ENCODE measurements around the gene TMA16. TPM values are rescaled to one million over a fixed set of nuclear protein-coding genes. Genes with fewer than 3 reads are reported as not detected.

Gene TMA16
- total RNA-seq, 1 experiment from 2014 or later, result 29.7 TPM

DNA sequence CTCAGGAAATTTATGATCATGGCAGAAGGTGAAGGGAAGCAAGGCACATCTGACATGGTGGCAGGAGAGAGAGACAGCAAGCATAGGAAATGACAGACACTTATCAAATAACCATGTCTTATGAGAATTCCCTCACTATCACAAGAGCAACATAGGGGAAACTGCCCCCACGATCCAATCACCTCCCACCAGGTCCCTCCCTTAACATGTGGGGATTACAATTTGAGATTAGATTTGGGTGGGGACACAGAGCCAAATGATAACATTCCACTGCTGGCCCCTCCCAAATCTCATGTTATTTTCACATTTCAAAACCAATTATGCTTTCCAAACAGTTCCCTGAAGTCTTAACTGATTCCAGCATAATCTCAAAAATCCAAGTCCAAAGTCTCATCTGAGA, 8.2 kb upstream of the TMA16 start:
- no peaks in the 10 kb centered on the region for H3K36me3 ChIP-seq (replicated peaks; ENCODE audit: control insufficient read depth, insufficient read depth, low read length)
- no peaks in the 10 kb centered on the region for H3K27me3 ChIP-seq (ENCODE audit: control insufficient read depth, insufficient read depth, low read length)
- no peak for DNase-seq
- H3K4me3 ChIP-seq (ENCODE audit: insufficient read depth, low read depth, low read length), result no peak overlapping the region

GRCh38 chr4:163489929-163490328, 4.6 kb upstream of the TMA16 start:
- Histone ChIP-seq H3K36me3 (replicated peaks; ENCODE audit: control insufficient read depth, insufficient read depth, low read length) (no peaks in the 10 kb centered on the region), H3K4me3 (ENCODE audit: insufficient read depth, low read depth, low read length) (no peak overlapping the region), H3K27me3 (ENCODE audit: control insufficient read depth, insufficient read depth, low read length) (no peaks in the 10 kb centered on the region)
- no peak for DNase-seq

DNA sequence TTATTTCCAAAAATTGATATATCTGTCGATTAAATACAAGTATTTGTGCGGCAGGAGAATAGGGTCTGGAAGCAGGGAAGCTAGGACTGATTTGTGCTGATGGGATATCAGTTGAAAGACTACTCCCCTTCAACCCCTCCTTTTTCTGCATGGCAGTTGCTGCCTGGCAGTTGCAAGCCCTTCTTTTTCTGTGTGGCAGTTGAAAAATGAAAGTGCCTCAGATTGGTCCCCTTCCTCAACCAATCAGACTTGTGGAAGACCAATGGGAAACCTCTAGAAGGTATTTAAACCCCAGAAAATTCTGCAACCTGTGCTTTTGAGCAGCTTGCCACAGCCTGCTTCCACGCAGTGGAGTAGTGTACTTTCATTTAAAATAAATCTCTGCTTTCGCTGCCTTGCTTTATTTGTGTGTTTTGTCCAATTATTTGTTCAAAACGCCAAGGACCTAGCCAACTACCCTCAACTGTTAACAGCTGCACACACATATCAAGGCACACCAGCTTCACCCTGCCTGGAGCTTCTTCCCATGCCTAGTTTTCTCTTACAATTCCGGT, 1.5 kb upstream of the TMA16 start:
- H3K4me3 ChIP-seq (ENCODE audit: insufficient read depth, low read depth, low read length), result no peak overlapping the region
- no peaks in the 10 kb centered on the region; the same call in 1 of the 2 replicates for H3K36me3 ChIP-seq (replicated peaks; ENCODE audit: control insufficient read depth, insufficient read depth, low read length)
- no peak for DNase-seq
- no peaks in the 10 kb centered on the region for H3K27me3 ChIP-seq (ENCODE audit: control insufficient read depth, insufficient read depth, low read length)

DNA sequence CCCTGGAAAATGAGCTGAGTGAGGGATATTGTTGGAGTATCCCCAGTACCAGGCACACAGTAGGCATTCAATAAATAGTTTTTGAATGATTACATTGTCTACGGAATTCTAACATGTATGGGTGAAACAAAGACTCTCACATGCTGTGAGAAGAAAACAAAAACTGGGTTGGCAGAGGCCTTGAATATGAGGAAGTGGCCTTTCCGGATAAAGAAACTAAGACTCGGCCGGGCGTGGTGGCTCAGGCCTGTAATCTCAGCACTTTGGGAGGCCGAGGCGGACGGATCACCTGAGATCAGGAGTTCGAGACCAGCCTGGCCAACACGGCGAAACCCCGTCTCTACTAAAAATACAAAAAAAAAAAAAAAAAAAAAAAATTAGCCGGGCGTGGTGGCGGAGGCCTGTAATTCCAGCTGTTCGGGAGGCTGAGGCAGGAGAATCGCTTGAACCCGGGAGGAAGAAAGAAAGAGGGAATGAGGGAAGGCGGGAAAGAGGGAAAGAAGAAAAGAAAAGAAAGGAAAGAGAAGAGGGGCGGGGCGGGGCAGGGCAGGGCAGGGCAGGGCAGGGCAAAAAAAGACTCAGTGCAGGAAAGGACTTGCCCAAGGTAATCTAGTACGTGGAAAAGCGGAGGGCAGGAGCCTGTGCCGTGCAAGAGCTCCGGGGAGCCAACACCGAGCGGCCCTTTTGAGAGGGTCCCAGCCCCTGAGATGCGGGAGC, 689 bp upstream of the TMA16 start:
- H3K36me3 ChIP-seq (replicated peaks; ENCODE audit: control insufficient read depth, insufficient read depth, low read length), result no peaks in the 10 kb centered on the region; the same call in 1 of the 2 replicates
- no peak for DNase-seq
- peak overlapping the region; percentile 56 for H3K4me3 ChIP-seq (ENCODE audit: insufficient read depth, low read depth, low read length)
- no peaks in the 10 kb centered on the region for H3K27me3 ChIP-seq (ENCODE audit: control insufficient read depth, insufficient read depth, low read length)

- Histone ChIP-seq H3K27me3 (ENCODE audit: control insufficient read depth, insufficient read depth, low read length) (no peaks in the 10 kb centered on the region), H3K4me3 (ENCODE audit: insufficient read depth, low read depth, low read length) (peak overlapping the region; percentile 56), H3K36me3 (replicated peaks; ENCODE audit: control insufficient read depth, insufficient read depth, low read length) (no peaks in the 10 kb centered on the region; the same call in 1 of the 2 replicates)
- DNase-seq, result no peak
Observed at GRCh38 chr4:163495900-163496299, 1.4 kb downstream of the TMA16 start.

- no peaks in the 10 kb centered on the region for H3K27me3 ChIP-seq (ENCODE audit: control insufficient read depth, insufficient read depth, low read length)
- DNase-seq, result no peak
- H3K36me3 ChIP-seq (replicated peaks; ENCODE audit: control insufficient read depth, insufficient read depth, low read length), result no peaks in the 10 kb centered on the region; the same call in none of the 2 replicates
- H3K4me3 ChIP-seq (ENCODE audit: insufficient read depth, low read depth, low read length), result no peak overlapping the region
Observed at GRCh38 chr4:163500586-163500985, 6.1 kb downstream of the TMA16 start.

GRCh38 chr4:163505374-163505773, 10.9 kb downstream of the TMA16 start:
- H3K4me3 ChIP-seq (ENCODE audit: insufficient read depth, low read depth, low read length), result no peak overlapping the region
- no peaks in the 10 kb centered on the region for H3K27me3 ChIP-seq (ENCODE audit: control insufficient read depth, insufficient read depth, low read length)
- DNase-seq, result no peak
- peaks cover 6% of the 10 kb centered on the region for H3K36me3 ChIP-seq (replicated peaks; ENCODE audit: control insufficient read depth, insufficient read depth, low read length)

GRCh38 chr4:163515198-163515597, 20.7 kb downstream of the TMA16 start:
- DNase-seq, result no peak
- H3K27me3 ChIP-seq (ENCODE audit: control insufficient read depth, insufficient read depth, low read length), result no peaks in the 10 kb centered on the region
- no peak overlapping the region for H3K4me3 ChIP-seq (ENCODE audit: insufficient read depth, low read depth, low read length)
- peaks cover 10% of the 10 kb centered on the region for H3K36me3 ChIP-seq (replicated peaks; ENCODE audit: control insufficient read depth, insufficient read depth, low read length)

DNA sequence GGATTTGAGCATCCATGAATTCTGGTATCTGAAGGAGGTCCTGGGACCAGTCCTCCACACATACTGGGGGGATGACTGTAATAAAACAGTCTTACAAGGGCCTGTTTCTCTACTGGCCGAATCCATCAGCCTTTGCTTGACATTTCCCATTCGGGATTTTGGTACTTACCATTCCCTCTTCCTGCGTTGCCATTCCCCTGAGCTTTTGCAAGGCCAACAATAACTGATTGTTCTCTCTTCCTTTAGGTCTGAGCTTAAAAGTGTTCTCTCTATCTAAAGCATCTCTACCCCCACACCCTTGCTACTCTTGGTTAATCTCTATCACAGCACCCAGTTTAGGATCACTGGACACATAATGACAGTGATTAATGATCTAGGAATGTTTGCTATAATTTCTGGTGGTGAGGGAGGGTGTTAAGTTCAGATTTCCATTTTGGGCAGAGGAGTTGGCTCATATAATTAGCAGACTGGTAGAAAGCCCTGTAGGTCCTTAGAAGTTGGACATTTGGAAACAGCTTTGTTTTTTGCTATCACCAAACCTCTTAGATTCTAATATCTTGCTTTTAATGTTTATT, 29.4 kb downstream of the TMA16 start:
- H3K4me3 ChIP-seq (ENCODE audit: insufficient read depth, low read depth, low read length), result no peak overlapping the region
- H3K27me3 ChIP-seq (ENCODE audit: control insufficient read depth, insufficient read depth, low read length), result no peaks in the 10 kb centered on the region
- no peak for DNase-seq
- H3K36me3 ChIP-seq (replicated peaks; ENCODE audit: control insufficient read depth, insufficient read depth, low read length), result peaks cover 24% of the 10 kb centered on the region

DNA sequence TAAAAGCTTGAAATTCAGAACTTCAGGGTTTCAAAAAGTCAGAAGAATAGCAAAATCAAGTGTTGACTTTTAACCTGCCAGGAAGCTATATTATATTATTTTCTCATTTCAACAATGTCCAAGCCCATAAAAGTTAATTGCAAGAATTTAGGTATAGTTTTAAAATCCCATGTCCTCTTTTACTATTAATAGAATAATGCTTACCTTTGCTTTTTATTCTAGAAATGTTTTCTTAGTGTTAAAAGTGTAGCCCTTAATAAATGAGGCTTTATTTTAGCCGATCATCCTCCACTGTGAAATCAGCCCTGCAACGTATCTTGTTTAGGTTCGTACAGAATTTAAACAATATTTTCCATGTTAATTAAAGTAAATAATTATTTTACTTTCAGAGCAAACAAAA, 31.5 kb downstream of the TMA16 start:
- DNase-seq, result no peak
- no peak overlapping the region for H3K4me3 ChIP-seq (ENCODE audit: insufficient read depth, low read depth, low read length)
- no peaks in the 10 kb centered on the region for H3K27me3 ChIP-seq (ENCODE audit: control insufficient read depth, insufficient read depth, low read length)
- H3K36me3 ChIP-seq (replicated peaks; ENCODE audit: control insufficient read depth, insufficient read depth, low read length), result peaks cover 20% of the 10 kb centered on the region

GRCh38 chr4:163527172-163527571, 32.7 kb downstream of the TMA16 start:
- no peak overlapping the region for H3K4me3 ChIP-seq (ENCODE audit: insufficient read depth, low read depth, low read length)
- DNase-seq, result no peak
- H3K36me3 ChIP-seq (replicated peaks; ENCODE audit: control insufficient read depth, insufficient read depth, low read length), result peaks cover 17% of the 10 kb centered on the region
- H3K27me3 ChIP-seq (ENCODE audit: control insufficient read depth, insufficient read depth, low read length), result no peaks in the 10 kb centered on the region

- Histone ChIP-seq H3K36me3 (replicated peaks; ENCODE audit: control insufficient read depth, insufficient read depth, low read length) (peaks cover 9% of the 10 kb centered on the region), H3K27me3 (ENCODE audit: control insufficient read depth, insufficient read depth, low read length) (no peaks in the 10 kb centered on the region), H3K4me3 (ENCODE audit: insufficient read depth, low read depth, low read length) (no peak overlapping the region)
- no peak for DNase-seq
Observed at GRCh38 chr4:163528653-163529052, 34.2 kb downstream of the TMA16 start.

- no peak overlapping the region for H3K4me3 ChIP-seq (ENCODE audit: insufficient read depth, low read depth, low read length)
- no peaks in the 10 kb centered on the region for H3K27me3 ChIP-seq (ENCODE audit: control insufficient read depth, insufficient read depth, low read length)
- DNase-seq, result no peak
- peaks cover 2% of the 10 kb centered on the region; the same call in 1 of the 2 replicates for H3K36me3 ChIP-seq (replicated peaks; ENCODE audit: control insufficient read depth, insufficient read depth, low read length)
Observed at GRCh38 chr4:163534056-163534455, 39.6 kb downstream of the TMA16 start.

DNA sequence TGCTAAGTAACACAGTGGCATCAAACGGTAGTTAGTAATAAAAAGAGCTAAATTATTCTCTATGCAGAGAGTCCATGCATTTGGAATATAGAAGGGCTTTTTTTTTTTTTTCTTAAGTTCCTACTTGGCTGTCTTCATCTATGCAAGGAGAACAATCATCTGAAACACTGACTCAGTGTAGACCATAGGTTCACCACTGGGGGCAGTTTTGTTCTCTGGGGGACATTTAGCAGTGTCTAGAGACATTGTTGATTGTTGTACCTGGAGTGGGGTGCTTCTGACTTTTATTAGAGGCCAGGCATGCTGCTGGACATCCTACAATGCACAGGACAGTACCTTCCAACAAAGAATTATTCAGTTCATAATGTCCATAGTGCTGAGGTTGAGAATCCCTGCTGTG, 41.2 kb downstream of the TMA16 start:
- H3K27me3 ChIP-seq (ENCODE audit: control insufficient read depth, insufficient read depth, low read length), result no peaks in the 10 kb centered on the region
- no peaks in the 10 kb centered on the region for H3K36me3 ChIP-seq (replicated peaks; ENCODE audit: control insufficient read depth, insufficient read depth, low read length)
- no peak for DNase-seq
- no peak overlapping the region for H3K4me3 ChIP-seq (ENCODE audit: insufficient read depth, low read depth, low read length)

DNA sequence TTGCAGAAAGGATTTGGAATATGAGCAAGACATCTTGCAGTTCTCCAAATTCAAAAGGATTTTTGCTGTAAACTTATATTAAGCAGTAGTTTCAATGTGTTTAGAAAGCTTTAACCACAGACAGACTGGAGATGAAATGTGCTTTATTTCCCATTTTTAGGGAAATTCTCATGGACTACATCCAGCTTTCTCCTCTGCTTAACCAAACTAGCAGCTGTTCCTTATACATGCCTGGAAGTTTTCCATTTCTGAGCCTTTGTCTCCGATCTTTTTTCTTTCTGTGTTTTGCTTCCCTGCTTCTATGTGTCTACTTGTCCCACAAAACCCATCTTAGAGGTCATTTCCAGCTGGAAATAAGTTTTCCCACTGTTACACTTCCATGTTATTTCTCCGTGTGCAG, 41.6 kb downstream of the TMA16 start:
- no peaks in the 10 kb centered on the region for H3K27me3 ChIP-seq (ENCODE audit: control insufficient read depth, insufficient read depth, low read length)
- no peak overlapping the region for H3K4me3 ChIP-seq (ENCODE audit: insufficient read depth, low read depth, low read length)
- DNase-seq, result no peak
- no peaks in the 10 kb centered on the region for H3K36me3 ChIP-seq (replicated peaks; ENCODE audit: control insufficient read depth, insufficient read depth, low read length)

Measured in H7 (cell line).